Stimulated activated naive CD8-positive, alpha-beta T cell treated with anti-CD3 and anti-CD28 coated beads, Interleukin-15, amount 100 ng/mL, for 72 hours (primary cell): ENCODE data around the gene MELK.
"Not testable (repeated sequence)": the region's sequence is repeated elsewhere in the genome, so short reads cannot be mapped to it uniquely, and the experiment has no call there.

Experiments used
- ATAC-seq: fragments of 150-1000 bp; cut with Tn5 transposase; 2 replicates; pipeline ENCODE4 v1.10.0; 2021; ENCODE audit warnings: mild to moderate bottlenecking, moderate library complexity
- DNase-seq, 2 donors: peaks; one replicate each; pipeline ENCODE4 v3.0.0; 2021 to 2022
- H3K27ac Mint-ChIP-seq, 2 donors: one replicate each; pipeline ENCODE4 v1.8.0; 2022; ENCODE audit warnings: mild to moderate bottlenecking in 2 of 2, mixed read lengths in 2 of 2, moderate library complexity in 2 of 2
- H3K27me3 Mint-ChIP-seq: one replicate; pipeline ENCODE4 v1.8.0; 2022; ENCODE audit warnings: mixed read lengths
- H3K4me1 Mint-ChIP-seq: one replicate; pipeline ENCODE4 v1.8.0; 2022; ENCODE audit warnings: mild to moderate bottlenecking, mixed read lengths
- H3K4me3 Mint-ChIP-seq, 2 donors: one replicate each; pipeline ENCODE4 v1.8.0; 2022; ENCODE audit warnings: mild to moderate bottlenecking in 2 of 2, mixed read lengths in 2 of 2, moderate library complexity in 1 of 2
- H3K9me3 Mint-ChIP-seq, 2 donors: one replicate each; pipeline ENCODE4 v1.8.0; 2022; ENCODE audit warnings: mixed read lengths in 2 of 2

The MELK gene

DNA sequence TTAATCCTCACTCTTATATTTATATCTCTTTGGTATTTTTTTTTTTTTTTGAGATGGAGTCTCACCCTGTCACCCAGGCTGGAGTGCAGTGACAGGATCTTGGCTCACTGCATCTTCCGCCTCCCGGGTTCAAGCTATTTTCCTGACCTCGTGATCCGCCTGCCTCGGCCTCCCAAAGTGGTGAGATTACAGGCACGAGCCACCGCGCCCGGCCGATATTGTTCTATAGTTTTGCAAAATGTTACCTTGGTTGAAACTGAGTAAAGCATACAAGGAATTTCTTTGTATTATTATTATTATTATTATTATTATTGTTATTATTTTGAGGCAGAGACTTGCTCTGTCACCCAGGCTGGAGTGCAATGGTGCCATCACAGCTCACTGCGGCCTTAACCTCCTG lies 9.9 kb upstream of the MELK start:
- not testable (repeated sequence) for H3K4me3 Mint-ChIP-seq, H3K4me1 Mint-ChIP-seq, H3K9me3 Mint-ChIP-seq, H3K27me3 Mint-ChIP-seq, H3K27ac Mint-ChIP-seq, DNase-seq, ATAC-seq

- Mint-ChIP-seq H3K4me3 (no peak overlapping the region), H3K27ac (no peak overlapping the region), H3K9me3 (no peaks in the 10 kb centered on the region), H3K27me3 (no peaks in the 10 kb centered on the region), H3K4me1 (no peaks in the 10 kb centered on the region)
- ATAC-seq (no peak), DNase-seq (no peak)
Measured at GRCh38 chr9:36566813-36567221, 5.9 kb upstream of the MELK start.

DNA sequence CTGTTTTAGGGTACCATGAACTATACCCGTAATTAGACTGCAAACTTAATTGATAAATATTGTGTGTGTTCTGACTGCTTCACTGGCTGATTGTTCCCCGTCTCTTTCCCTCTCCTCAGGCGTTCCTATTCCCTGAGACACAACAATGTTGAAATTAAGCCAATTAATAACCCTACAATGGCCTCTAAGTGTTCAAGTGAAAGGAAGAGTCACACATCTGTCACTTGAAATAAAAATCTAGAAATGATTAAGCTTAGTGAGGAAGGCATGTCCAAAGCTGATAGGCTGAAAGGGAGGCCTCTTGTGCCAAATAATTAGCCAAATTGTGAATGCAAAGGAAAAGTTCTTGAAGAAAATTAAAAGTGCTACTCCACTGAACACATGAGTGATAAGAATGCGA lies 4.0 kb upstream of the MELK start:
- H3K9me3 Mint-ChIP-seq, ATAC-seq, H3K27ac Mint-ChIP-seq, DNase-seq, H3K4me1 Mint-ChIP-seq, H3K4me3 Mint-ChIP-seq, H3K27me3 Mint-ChIP-seq: not testable (repeated sequence)

DNA sequence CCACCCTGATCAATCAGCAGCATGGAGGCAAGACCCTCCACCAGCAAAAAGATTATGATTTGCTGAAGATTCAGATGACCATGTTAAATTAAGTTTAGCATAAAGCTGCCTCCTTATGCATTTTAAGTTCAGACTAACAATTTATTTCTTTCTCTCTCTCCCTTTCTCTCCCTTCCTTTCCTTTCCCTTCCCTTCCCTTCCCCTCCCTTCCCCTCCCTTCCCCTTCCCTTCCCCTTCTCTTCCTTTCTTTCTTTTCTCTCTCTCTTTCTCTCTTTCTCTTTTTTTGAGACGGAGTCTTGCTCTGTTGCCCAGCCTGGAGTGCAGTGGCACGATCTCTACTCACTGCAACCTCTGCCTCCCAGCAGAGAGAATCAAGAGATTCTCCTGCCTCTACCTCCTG lies 1.4 kb upstream of the MELK start:
- Mint-ChIP-seq H3K4me3 (no peak overlapping the region), H3K4me1 (peaks cover 26% of the 10 kb centered on the region), H3K27ac (no peak overlapping the region), H3K27me3 (no peaks in the 10 kb centered on the region), H3K9me3 (no peaks in the 10 kb centered on the region)
- ATAC-seq (no peak), DNase-seq (no peak)

DNA sequence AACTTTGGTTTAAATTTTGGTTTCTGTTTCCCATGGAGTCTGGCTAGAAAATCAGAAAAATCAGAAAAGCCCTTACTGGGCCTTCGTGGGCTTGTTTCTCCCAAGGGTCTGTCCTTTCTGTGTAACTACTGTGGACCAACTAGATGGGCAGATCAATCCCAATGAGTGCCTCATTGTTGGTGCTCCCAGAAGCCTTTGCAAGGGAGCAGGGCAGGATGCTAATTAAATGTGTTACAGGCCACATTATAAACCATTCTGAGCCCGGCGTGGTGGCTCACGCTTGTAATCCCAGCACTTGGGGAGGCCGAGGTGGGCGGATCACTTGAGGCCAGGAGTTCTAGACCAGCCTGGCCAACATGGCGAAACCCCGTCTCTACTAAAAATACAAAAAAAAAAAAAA lies 1.4 kb downstream of the MELK start:
- ATAC-seq, DNase-seq, H3K9me3 Mint-ChIP-seq, H3K27me3 Mint-ChIP-seq: not testable (repeated sequence)
- Mint-ChIP-seq H3K27ac (peak overlapping the region; percentile 89 to 94), H3K4me1 (peaks cover 38% of the 10 kb centered on the region), H3K4me3 (peak overlapping the region; percentile 91 to 93)

GRCh38 chr9:36575411-36575882 lies 2.8 kb downstream of the MELK start:
- no peaks in the 10 kb centered on the region for H3K9me3 Mint-ChIP-seq
- H3K4me1 Mint-ChIP-seq: peaks cover 38% of the 10 kb centered on the region
- no peak for ATAC-seq
- H3K27me3 Mint-ChIP-seq: no peaks in the 10 kb centered on the region
- H3K4me3 Mint-ChIP-seq: peak overlapping the region; percentile 64 to 71
- DNase-seq: no peak
- H3K27ac Mint-ChIP-seq: no peak overlapping the region

DNA sequence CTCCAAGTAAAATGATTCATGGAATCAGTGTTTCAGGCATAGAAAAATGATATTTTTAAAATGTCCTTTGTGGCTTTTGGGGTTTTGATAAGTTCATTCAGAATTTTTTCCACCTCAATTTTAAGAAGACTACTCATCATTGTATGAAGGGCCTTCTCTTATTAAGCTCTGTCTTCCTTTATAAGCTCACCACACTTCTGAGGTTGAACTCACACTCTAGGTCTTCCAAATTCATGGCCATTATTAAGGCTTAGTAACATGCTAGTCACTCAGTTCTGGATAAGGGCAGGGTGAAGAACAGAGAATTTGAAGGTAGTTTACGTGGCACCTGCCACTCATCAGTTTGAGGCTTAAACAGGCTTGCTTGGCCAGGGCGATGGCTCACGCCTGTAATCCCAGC lies 4.2 kb downstream of the MELK start:
- Mint-ChIP-seq H3K4me3 (no peak overlapping the region), H3K9me3 (no peaks in the 10 kb centered on the region), H3K4me1 (peaks cover 38% of the 10 kb centered on the region), H3K27ac (no peak overlapping the region), H3K27me3 (no peaks in the 10 kb centered on the region)
- DNase-seq (no peak), ATAC-seq (peak; percentile 39)

DNA sequence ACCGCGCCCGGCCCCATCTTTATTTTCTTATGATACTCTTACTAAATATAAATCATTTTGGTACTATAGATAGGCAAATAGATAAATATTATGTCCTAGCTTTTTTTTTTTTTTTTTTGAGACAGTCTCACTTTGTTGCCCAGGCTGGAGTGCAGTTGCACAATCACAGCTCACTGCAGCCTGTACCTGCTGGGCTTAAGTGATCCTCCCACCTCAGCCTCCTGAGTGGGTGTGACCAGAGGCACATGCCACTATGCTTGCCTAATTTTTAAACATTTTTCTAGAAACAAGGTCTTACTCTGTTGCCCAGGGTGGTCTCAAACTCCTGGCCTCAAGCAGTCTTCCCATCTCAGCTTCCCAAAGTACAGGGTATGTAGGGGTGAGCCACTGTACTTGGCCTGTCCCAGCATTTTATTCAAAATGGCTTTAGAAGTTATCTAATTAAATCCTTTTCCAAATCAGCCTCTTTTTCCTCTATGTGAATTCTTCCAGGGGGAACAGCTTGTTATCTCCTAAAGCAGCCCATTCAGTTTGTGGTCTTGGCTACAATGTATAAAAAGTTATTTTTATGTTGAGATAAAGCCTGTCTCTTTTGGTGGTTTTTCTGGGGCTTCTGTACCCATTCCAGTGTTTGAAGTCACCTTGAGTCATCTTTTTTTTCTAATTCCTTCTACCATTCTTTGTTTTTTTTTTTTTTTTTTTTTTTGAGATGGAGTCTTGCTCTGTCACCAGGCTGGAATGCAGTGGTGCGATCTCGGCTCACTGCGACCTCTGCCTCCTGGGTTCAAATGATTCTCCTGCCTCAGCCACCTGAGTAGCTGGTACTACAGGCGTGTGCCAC lies 12.1 kb downstream of the MELK start:
- H3K4me3 Mint-ChIP-seq: no peak overlapping the region
- DNase-seq: no peak
- no peaks in the 10 kb centered on the region for H3K27me3 Mint-ChIP-seq
- no peaks in the 10 kb centered on the region for H3K9me3 Mint-ChIP-seq
- no peak overlapping the region for H3K27ac Mint-ChIP-seq
- ATAC-seq: no peak
- no peaks in the 10 kb centered on the region for H3K4me1 Mint-ChIP-seq

- H3K9me3 Mint-ChIP-seq: no peaks in the 10 kb centered on the region
- no peaks in the 10 kb centered on the region for H3K27me3 Mint-ChIP-seq
- DNase-seq: no peak
- no peaks in the 10 kb centered on the region for H3K4me1 Mint-ChIP-seq
- no peak for ATAC-seq
- H3K4me3 Mint-ChIP-seq: no peak overlapping the region
- H3K27ac Mint-ChIP-seq: no peak overlapping the region
Measured at GRCh38 chr9:36590231-36590630, 17.5 kb downstream of the MELK start.

DNA sequence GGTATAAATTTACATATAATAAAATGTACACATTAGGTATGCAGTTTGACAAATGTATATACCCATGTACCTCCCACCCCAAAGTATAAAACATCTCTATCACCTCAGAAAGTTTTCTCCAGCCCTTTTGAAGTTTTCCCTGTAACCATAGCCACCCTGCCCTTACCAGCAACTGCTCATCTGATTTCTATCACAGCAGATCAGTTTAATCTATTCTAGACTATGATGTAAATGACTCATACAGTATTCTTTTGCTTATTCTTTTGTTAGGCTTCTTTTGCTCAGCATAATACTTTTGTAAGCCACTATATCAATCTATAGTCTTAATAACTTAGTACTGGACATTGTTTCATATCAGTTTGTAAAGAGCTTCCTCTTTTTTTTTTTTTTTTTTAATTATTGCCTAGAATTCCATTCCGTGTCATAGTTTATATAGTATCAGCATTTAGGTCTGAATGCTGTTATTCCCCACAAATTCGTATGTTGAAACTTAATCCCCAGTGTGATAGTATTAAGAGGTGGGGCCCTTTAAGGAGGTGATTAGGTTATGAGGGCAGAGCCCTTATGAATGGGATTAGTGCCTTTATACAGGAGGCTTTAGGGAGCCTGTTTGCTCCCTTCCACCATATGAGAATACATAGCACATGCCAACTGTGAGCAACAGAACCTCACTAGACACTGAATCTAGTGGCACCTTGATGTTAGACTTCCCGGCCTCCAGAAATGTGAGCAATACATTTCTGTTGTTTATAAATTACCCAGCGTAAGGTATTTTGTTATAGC lies 20.3 kb downstream of the MELK start:
- no peaks in the 10 kb centered on the region for H3K27me3 Mint-ChIP-seq
- ATAC-seq (no peak), DNase-seq (no peak)
- H3K27ac Mint-ChIP-seq: no peak overlapping the region
- H3K9me3 Mint-ChIP-seq: no peaks in the 10 kb centered on the region
- no peaks in the 10 kb centered on the region for H3K4me1 Mint-ChIP-seq
- no peak overlapping the region for H3K4me3 Mint-ChIP-seq

GRCh38 chr9:36594213-36594612 lies 21.5 kb downstream of the MELK start:
- H3K4me1 Mint-ChIP-seq: no peaks in the 10 kb centered on the region
- no peak for DNase-seq
- no peak overlapping the region for H3K27ac Mint-ChIP-seq
- no peak for ATAC-seq
- no peak overlapping the region for H3K4me3 Mint-ChIP-seq
- H3K9me3 Mint-ChIP-seq: no peaks in the 10 kb centered on the region
- no peaks in the 10 kb centered on the region for H3K27me3 Mint-ChIP-seq

DNA sequence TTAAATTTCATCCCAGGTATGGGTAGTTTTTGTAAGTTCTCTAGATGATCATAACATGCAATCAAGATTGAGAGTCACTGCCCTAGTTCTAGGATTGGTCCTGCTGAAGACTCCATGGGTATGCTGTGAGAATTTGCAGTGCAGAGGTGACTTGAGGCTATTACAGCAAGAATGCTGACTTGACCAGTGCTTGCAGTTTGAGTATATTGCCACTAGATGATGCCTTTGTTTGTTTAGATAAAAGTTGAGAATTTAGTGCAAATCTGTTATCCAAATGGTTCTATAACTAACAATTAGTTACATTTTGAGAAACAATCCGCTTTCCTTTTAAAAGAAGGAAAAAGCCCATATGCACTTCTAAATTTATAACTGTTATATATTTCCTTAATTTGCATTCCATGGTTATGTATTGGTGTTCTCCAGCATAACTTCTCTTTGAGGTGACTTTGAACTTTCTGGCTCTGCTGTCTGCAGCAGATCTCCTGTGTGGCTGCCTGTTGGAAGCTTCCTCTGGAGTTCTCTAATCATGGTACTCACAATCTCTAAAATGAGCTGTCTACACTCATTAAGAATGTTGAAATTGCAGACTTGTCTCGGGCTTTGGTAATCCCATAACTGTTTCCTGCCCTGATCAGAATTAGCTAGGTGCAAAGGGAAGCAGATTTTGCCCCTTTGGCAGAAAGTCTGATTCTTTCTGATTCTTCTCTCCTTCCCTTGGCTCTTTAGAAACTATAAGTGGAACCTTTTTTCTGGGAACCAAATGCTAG lies 24.9 kb downstream of the MELK start:
- Mint-ChIP-seq H3K9me3 (no peaks in the 10 kb centered on the region), H3K4me1 (no peaks in the 10 kb centered on the region), H3K27ac (no peak overlapping the region), H3K4me3 (no peak overlapping the region), H3K27me3 (no peaks in the 10 kb centered on the region)
- ATAC-seq (peak; percentile 53), DNase-seq (no peak)

- Mint-ChIP-seq H3K4me3 (no peak overlapping the region), H3K9me3 (no peaks in the 10 kb centered on the region), H3K4me1 (no peaks in the 10 kb centered on the region), H3K27ac (no peak overlapping the region), H3K27me3 (no peaks in the 10 kb centered on the region)
- DNase-seq: no peak
- ATAC-seq: no peak
Measured at GRCh38 chr9:36598273-36598672, 25.6 kb downstream of the MELK start.

DNA sequence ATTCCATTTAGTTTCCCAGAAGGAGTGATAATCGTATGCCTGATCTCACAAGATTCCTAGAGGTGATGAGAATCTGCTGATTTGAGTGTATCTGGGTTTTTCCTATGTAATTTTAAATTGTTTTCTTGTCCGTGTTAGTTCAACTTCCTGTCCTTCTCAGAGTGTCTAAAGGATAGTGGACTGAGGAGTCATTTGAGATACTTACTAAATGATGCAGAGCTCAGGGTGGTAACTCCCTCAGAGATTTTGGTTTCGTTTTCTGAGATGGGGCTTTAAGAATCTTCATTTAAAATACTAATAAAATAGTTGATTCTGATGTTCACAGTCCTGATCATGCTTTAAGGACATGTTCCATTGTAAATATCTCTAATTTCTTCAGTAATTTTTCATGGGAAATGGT lies 30.3 kb downstream of the MELK start:
- Mint-ChIP-seq H3K4me1 (no peaks in the 10 kb centered on the region), H3K27ac (peak overlapping the region in 1 of 2 donors; percentile 78), H3K9me3 (no peaks in the 10 kb centered on the region), H3K27me3 (no peaks in the 10 kb centered on the region), H3K4me3 (no peak overlapping the region)
- DNase-seq (no peak), ATAC-seq (no peak)

DNA sequence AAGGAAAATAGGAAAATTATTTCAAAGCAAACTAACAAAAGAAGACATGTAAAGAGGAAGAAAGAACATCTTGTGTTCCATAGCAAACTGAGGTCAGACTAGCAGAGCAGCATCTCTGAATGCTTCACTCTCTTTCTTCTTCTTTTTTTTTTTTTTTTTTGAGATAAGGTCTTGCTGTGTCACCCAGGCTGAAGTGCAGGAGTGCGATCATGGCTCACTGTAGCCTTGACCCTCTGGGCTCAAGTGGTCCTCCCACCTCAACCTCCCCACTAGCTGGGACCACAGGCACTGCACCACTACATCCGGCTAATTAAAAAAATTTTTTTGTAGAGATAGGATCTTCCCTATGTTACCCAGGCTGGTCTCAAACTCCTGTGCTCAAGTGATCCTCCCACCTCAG lies 36.6 kb downstream of the MELK start:
- Mint-ChIP-seq H3K27ac (no peak overlapping the region), H3K27me3 (no peaks in the 10 kb centered on the region), H3K4me1 (no peaks in the 10 kb centered on the region), H3K4me3 (no peak overlapping the region), H3K9me3 (no peaks in the 10 kb centered on the region)
- ATAC-seq (no peak), DNase-seq (no peak)

DNA sequence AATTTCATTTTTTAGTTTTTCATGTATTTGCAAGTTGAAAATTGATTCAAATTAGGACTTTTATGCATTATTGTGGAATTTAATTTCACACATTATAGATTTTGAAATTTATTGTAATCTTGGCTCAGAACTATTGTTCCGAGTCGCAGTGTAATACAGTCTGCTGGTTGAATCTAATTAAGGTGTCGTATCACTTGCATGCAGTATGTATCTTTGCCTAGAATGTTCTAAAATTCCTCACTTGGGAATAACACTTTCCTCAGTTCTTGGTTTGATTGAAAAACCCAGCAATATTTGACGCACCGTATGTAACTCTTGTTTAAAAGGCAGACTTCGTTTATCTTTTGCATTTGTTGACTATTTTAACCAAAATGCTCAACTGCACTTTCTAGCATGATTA lies 49.4 kb downstream of the MELK start:
- Mint-ChIP-seq H3K4me3 (no peak overlapping the region), H3K4me1 (no peaks in the 10 kb centered on the region), H3K27ac (no peak overlapping the region), H3K9me3 (no peaks in the 10 kb centered on the region), H3K27me3 (no peaks in the 10 kb centered on the region)
- ATAC-seq (no peak), DNase-seq (no peak)
